ENCODE results near the gene ATXN7L1.
"Not testable (repeated sequence)": the region's sequence is repeated elsewhere in the genome, so short reads cannot be mapped to it uniquely, and the experiment has no call there.

ATXN7L1 gene

DNA sequence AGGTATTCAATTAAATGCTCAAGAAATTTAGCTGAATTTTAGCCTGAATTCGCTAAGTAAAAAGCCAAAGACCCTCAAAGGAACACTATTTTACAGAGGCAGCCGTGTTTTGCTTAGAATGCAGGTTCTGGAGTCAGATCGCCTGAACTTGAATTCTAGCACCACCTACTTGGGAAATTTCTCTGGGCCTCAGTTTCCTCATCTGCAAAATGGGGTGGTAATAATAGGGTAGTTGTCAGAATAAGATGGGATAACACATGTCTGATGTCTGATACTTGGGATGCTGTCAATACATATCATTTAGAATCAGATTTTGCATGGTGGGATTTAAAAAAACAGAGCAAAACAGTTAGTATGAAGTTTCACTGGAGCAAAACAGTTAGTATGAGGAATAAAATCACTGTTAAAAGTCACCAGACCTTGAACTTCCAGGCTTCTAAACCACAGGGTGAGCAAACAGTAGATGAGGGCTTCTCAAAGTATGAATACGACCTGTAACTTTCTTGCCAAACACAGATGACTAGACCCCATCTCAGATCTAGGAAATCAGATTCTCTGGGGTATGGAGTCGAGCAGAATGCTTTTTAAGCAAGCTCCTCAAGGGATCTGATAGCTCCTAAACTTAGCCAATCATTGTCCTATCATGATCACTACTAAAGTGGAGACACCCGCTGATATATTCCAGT is 75.4 kb downstream of the ATXN7L1 start:
- no peak for DNase-seq (ENCODE audit: low read depth)

- DNase-seq (ENCODE audit: low read depth) = no peak
Observed at GRCh38 chr7:105800442-105800841, 76.0 kb downstream of the ATXN7L1 start.

DNA sequence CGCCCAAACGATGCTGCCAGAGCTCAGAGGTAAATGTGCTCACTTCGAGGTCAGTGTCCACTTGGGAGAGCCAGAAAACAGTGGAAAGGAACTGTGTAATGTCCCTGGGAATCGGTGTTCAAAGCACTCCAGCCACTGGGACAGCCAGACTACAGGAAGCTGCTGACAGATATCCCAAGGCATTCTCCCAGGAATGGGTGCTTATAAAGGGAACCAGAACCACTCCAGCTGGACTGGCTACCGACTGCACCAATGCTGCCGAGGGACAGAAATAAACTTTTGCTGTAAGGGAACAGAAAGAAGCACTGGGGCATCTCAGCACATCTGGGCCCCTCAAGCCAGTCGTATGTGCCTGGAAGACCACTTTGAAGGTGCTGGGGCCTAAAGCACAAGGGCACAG is 76.7 kb downstream of the ATXN7L1 start:
- DNase-seq (ENCODE audit: low read depth) = no peak

DNA sequence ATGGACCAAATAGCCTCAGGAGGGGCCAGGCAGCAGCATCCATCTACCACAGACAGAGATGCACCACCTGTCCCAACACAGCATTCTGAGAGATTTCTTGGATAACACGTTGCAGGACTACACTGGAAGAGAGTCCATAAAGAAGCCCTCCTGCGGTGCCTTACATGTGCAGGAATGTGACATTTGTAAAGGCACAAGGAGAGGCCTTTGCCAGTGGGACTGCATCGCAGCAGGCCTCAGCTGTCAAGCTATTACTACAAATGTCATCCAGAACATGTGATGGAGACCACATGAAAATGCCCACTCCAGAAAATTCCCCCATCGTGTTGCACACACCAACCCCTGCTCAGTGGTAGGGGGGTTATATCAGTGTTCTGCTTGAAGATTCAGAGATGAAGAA is 77.4 kb downstream of the ATXN7L1 start:
- DNase-seq (ENCODE audit: low read depth) = no peak

- DNase-seq (ENCODE audit: low read depth) = no peak
Observed at GRCh38 chr7:105797652-105798051, 78.7 kb downstream of the ATXN7L1 start.

- DNase-seq (ENCODE audit: low read depth) = no peak
Observed at GRCh38 chr7:105796365-105796764, 80.0 kb downstream of the ATXN7L1 start.

GRCh38 chr7:105794741-105795729 is 81.4 kb downstream of the ATXN7L1 start:
- no peak for DNase-seq (ENCODE audit: low read depth)

GRCh38 chr7:105792488-105793370 is 83.7 kb downstream of the ATXN7L1 start:
- no peak for DNase-seq (ENCODE audit: low read depth)

DNA sequence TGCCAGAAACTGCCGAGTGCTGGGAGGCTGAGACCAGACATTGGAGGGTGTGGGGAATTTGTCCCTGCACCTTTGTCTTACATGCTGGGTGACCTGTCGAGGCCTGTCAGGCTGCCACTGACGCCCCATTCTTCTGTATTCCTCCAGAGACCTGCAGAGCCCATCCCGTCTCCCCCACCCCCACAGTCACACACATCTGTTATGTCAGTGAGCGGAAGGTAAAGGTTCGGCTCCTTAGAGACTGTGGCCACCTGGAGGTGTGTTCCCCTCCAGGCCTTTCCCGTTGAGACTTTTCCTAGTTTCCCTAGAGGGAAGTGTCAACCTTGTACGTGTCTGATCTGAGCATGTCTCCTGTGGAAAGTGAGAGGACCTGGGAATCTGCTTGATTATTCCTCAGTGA is 84.5 kb downstream of the ATXN7L1 start:
- no peak for DNase-seq (ENCODE audit: low read depth)

DNA sequence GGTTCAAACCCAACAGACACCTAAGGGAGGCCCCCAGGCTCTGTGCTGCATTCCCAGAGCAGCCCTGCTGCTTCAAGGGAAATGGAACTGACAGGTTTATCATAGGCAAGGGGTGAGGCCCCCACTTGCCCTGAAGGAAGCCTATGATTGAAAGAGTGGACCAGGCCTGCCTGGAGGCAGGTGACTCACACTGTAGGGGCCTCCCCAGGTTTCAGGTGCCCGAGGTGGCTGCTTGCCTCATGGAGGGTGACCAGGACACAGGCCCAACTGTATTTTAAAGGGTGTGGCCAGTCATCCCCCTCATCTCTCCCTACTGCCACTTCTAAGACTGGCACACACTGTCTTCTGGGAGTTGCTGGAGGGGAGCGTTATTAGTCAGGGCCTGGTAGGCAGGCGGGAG is 85.4 kb downstream of the ATXN7L1 start:
- DNase-seq (ENCODE audit: low read depth) = no peak

- DNase-seq (ENCODE audit: low read depth) = not testable (repeated sequence)
Observed at GRCh38 chr7:105790452-105790851, 85.9 kb downstream of the ATXN7L1 start.

DNA sequence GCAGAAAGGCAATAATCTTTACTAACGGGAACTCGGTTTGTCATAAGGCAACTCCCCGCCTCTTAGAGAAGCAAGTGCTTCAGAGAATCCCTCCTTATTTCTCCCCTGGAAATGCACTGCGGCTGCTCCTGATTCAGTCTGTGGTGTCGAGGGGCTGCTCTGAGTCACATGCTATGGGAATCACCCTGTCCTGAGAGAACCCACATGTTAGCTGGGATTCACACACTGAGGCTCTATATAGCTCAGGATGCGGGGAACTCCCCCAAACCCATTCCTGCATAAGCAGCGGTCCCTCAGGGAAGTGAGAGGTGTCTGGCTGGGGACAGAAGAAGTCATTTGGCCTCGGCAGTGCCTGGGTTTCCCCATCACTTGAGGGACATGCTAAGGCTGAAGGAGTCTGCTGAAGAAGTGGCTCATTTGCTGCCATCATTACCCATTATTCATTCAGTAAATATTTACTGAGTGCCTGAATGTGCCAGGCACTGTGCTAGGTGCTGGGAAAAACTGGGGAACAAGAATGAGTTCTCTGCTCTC is 87.5 kb downstream of the ATXN7L1 start:
- DNase-seq (ENCODE audit: low read depth) = no peak

- DNase-seq (ENCODE audit: low read depth) = no peak
Observed at GRCh38 chr7:105788356-105788755, 88.0 kb downstream of the ATXN7L1 start.

GRCh38 chr7:105787793-105788192 is 88.6 kb downstream of the ATXN7L1 start:
- no peak for DNase-seq (ENCODE audit: low read depth)

- DNase-seq (ENCODE audit: low read depth) = no peak
Observed at GRCh38 chr7:105786520-105787470, 89.6 kb downstream of the ATXN7L1 start.

GRCh38 chr7:105782391-105783042 is 93.9 kb downstream of the ATXN7L1 start:
- DNase-seq (ENCODE audit: low read depth) = peak; percentile 19

GRCh38 chr7:105779856-105780780 is 96.3 kb downstream of the ATXN7L1 start:
- DNase-seq (ENCODE audit: low read depth) = no peak

- no peak for DNase-seq (ENCODE audit: low read depth)
Observed at GRCh38 chr7:105778956-105779355, 97.4 kb downstream of the ATXN7L1 start.

All from HS-27A (cell line).